Fibroblast of skin of left biceps (primary cell): ENCODE measurements around the gene ASB10.

Experiments
- DNase-seq, 2 experiments: peaks; one replicate each; pipeline ENCODE4 v3.0.0-alpha.2; 2013; ENCODE audit warnings: low read depth in 2 of 2

ASB10 gene

DNA sequence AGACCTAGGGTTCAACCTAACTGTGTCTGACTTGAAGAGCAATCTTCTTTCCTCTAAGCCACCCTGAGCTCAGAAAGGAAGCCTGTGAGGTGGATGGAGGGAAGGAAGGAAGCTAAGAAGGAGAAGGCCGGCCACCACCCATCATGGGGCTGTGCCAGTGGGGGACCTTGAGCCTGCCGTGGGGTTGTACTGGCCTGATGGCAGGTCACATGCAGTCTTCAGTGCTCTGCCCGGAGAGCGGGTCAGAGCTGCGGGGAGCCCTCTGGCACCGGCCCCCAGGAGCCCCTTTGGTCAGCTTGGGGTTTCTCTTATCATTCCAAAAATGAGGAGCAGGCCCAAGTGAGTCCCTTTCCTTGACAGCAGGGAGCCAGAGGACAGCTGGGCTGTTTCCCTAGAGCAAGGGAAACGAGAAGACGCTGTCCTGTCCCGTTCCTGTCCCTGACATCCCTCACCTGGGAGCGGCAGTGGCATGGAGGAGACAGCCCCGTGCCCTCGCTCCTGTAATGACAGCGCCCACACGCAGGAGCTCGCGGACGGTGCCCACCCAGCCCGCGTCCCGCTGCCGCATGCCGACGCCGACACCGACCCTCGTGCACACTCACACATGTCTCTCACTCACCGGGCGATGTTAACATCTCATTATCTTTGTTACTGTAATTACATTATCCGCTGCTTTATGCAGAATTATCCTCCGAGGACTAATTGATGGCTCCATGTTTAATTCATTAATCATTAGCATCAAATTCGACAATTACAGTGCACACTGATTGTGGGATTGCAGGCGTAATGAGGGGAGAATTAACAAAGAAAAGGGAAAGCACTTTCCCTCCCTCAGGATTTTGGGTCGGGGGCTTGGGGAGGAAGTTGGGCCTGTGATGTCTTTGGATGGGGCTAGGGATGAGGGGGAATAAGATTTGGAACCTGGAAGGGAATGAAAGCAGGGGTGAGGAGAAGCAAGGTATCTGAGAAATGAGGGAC, 50.9 kb downstream of the ASB10 start:
- DNase-seq = no peak

DNA sequence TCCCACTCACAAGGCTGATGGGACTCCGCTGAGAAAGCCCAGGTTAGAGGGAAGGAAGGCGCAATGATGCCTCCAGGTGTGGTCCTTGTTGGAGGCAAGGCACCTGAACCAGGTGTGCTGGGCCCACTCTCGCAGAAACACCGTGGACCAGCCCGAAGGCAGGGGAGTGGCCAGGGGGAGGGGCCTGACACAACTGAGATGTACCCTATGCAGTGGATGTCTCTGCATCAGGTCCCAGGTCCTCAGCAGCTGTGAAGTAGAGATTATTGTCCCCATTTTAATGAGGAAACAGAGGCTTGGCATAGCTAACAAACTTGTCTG, 51.6 kb downstream of the ASB10 start:
- DNase-seq = no peak

DNA sequence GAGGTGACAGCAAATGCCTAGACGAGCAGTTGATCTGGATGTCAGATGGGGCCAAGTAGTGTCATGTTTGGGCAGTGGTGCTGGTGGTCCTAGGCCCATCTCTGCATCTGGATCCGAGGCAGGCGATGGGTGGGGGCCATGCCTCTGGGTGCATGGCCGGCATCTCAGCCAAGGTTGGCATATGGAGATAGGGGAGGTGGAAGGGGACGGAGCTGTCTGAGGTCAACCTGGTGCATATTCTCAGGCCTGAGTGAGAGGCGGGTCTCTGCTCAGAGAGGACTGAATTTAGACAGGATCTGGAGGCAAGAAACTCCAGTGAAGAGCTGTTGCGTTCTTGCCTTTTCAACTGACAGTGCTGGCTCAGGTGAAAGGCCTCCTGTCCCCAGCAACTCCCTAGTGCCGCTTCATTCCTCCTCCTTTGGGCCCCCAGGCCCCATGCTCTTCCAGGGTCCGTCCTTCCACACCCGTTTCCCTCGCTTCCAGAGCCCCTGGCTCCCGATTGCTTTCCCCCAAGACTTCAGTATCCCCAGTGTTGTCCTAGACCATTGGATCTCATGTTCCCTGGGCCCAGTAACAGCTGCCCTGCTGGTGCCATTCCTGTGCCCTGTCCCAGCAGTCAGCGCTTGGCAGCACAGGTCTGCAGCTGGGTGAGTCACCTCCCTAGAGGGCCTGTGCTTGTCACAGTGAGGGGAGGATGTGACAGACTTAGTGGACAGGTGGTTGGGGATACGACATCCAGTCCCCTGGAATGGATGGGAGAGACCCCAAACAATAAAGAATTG, 52.1 kb downstream of the ASB10 start:
- DNase-seq = no peak

DNA sequence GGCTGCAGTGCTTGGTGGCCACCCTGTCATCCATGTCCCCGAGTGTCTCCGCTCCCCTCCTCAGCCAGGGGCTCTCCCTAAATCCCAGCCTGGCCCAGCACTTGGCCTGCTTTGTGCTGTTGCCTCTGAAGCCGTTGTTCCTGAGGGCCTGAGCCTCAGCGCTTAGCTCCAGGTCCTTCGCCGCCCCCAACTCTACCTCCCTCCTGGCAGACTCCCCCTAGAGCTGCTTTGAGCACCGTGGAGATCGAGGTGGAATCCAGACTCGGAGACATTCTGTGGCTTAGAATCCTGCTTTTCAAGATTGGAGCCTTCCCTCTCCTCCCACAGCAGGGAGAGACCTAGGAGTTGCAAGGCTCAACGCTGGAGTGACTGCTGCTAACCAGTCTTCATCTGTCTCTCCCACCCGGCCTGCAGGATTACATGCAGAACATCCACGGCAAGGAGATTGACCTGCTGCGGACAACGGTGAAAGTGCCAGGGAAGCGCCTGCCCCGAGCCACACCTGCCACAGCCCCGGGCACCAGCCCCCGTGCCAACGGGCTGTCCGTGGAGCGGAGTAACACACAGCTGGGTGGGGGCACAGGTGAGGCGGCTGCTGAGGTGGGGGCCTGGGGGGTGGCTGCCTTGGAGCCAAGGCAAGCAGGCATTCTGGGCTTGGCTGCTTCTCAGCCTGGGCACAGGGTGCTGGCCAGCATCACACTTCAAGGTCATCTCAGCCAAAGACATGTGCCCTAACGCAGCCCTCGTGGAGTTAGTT, 52.9 kb downstream of the ASB10 start:
- no peak for DNase-seq

DNA sequence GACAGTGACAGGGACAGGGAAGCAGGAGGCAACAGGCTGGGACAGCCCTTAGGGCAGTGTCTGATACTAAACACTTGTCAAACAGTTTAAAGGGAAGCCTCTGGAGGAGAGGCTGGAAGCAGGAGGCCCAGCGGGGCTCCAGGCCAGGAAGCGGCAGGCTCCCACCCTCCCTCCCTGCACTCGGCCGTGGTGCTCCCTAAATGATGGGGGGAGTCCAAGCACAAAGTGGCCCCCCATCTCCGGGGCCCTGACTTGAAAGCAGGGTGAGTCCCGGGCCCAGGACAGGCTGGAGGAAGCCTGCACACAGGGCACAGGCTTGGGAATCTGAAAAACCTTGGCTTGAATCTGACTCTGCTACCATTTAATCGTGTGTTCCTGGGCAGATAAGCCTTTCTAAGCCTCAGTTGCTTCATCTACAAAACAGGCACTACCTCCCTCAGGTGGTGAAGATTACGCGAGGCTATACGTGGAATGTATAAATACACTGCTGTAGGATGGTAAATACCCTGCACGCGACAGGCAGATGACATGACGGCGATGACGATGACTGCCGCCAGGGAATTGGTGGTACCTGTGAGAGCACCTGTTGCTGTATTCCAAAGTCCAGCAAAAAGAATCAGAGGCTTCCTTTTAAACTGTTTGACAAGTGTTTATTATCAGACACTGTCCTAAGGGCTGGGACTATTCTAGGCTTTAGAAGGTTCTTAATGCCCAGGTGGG, 53.6 kb downstream of the ASB10 start:
- no peak for DNase-seq

DNA sequence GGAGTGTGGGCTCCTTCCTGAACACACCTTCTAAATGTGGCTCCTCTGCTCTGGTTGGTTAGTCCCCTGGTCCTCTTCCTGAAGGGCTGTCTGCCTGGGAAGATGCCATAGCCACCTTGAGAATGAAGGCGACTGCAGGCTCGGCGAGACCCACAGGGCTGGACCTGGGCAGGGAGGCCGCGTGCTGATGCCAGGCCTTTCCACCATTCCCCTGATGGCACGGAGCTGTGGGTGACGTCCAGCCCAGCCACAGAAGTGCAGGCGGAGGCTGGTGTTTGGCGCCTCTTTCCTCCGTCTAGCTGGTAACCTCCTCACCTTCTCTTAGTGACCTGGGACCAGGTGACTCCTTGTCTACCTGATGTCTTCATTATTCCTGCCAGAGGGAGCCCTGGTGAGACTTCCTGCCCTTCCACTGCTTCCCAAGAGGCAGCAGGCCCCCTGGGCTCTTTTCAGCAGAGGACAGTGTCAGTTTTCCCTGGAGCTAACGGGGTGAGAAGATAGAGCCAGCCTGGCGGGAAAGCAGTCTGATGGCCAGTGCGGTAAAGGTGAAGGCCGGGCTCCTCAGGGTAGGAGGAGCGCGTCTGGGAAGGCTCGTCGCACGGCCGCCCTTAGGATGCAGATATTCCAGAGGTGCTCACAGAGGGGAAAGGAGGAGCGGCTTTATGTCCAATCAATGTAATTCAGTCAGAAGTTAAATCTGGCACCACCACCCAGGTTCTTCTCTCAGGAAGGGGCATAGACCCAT, 54.4 kb downstream of the ASB10 start:
- no peak for DNase-seq

DNA sequence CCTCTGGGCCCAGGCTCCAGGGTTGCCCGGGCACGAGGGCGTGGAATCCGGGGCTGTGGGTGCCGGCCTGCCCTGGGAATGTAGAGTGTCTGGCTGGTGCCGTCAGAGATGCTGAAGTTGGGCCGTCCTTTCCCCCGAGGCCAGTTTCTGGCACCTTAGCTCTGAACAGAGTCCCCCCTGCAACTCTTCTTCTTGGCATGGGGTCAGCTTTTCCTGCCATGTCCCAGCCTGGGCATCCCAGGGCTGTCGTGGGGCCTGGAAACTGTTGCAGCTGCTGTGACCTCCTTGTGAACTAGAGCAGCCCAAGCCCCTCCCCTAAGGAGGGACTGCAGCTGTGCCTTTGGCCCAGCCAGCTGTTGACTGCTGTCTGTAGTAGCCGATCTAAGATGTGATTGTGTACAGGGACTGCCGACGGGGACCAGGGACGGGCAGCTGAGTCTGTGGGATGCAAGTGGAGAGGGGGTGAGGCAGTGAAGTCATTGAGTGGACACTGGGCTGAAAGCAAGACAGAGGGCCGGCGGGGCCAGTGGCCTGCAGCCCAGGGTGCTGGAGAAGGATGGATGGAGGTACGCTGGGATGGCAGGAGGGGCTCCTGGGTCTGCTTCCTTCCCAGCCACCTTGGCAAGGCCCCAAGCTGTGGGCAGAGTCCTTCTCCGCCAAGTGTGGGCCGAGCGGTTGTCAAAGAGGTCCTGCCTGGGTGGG, 55.3 kb downstream of the ASB10 start:
- DNase-seq = no peak

DNA sequence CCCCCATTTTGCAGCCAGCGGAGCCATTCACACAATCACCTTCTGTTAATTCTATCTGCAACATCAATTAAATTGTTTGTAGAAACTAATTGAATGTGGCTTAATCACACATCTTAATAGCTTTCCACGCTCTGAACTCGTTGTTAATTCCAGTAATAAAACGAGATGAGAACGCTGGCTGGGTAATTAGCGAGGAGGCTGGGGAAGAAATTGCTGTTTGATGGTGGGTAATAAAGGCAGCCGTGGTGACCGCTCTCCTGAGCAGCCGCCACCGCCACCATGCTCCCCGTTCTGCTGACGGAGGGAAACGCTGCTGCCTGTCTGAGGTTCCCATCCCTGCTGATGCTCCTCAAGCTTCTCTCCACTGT, 55.8 kb downstream of the ASB10 start:
- no peak for DNase-seq

DNA sequence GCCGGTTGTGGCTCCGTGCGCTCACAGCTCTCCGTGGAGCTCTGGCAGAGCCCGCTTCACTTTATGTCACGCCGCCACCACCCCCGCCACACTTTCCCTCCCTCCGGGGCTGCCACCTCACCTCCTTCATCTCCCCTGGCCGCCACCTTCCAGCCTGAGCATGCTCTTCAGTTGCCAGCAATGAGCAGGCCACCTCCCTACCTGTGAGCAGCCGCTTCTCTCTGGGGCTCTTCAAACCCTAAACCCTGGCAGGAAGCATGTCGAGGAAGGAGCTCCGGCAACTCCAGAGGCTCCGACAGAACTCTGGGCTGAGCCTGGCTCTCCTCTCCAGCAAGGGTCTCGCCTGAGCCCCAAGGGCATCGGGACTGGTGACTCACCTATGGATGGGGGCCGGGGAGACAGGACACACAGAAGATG, 56.3 kb downstream of the ASB10 start:
- no peak for DNase-seq

DNA sequence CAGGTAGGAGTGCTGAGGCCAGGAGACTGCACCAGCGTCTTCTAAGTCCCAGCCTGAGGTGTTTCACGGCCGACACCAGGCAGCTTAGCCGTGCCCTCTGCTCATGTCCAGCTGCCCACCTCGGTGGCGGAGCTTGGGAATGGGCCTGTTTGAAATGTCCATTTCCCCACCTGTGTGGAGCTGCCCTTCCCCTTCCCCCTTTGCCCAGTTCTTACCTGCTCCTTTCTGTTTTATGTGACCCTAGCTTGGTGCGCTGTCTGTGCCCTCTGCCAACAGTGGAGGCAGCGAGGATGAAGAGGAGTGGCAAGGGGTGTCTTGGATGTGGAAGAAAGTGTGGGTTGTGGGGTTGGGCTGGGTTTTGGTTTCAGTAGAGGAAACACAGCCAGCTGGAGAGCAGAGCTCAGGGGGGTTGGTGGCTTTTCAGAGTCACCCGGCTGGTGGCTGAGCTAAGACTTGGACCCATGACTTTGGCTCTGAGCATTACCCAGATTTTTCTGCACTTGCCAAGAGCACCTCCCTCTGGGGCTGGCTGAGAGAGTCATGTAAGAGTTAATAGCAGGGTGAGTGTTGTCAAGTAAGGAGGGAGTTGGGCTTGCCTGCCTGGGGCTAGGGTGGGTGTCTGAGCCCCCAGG, 57.0 kb downstream of the ASB10 start:
- no peak for DNase-seq

DNA sequence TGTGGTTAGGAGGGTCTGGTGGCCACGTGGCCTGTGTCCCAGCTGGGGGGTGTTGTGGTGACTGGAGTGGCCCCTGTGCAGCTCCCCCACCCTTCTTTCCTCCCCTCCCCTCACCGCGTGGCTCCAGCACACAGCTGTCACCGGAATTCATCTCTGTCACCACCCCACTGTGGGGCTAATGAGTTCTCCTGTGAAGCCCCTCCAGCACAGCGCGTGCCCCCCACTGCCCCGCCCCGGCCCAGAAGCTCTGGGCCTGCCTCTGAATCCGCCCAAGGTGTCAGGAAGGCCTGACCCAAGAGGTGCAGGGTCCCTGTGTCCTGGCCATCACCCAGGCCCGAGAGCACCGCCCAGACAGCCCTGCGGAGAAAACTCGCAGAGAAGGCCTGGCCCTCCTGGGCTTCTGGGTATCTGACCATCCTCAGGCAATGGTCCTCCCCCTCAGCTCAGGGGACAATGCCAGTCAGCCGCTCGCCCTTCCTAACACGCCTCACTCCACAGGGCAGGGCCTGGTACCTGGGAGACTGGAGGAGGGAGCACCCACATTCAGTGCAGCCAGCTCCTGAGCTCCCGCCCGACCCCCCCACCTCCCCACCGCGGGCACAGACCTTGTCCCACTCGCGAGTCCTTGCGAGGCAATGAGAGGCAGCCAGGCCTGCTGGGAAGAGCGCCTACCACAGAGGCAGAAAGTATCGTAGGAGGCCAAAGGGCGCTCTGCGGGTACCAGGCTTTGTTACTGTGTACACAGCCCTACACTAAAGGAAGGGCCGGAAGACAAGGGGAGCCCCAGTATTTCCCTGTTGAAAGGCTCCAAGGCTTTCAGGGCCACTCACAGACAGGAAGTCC, 57.7 kb downstream of the ASB10 start:
- no peak for DNase-seq

DNA sequence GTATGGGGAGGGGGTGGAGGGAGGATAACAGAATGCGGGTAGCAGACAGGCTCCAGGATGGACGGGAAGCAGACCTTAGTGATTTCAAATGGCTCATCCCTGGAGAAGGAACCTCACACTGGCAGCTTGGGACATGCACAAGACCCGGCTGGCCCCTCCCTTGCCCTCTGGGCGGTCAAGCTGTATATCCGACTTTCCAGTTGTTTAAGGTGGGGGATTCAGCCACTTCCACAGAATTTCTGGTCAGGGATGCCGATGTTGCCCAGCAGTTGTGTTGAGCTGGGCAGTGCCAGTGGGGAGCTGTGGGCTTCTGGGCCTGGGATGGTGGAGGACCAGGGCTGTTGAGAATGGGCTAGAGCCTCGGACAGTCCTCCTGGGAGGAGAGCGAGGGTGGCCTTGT, 58.3 kb downstream of the ASB10 start:
- DNase-seq = no peak

DNA sequence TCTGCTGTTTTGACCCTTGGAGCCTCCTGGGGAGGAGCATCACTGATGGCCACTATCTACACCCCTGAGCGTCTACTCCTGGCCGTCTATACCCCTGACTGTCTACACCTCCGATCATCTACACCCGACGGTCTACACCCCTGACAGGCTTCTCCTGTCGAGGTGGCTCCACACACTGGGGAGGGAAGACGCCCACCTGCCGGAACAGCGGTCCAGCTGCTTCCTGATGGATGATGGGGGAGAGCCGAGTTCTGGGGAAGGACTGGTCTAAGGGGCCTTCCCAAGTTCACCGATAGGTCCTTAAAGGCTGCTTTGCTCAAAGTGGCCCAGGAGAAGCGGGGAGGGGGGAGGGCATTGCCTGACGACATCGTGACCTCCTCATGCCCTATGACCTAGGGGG, 58.9 kb downstream of the ASB10 start:
- no peak for DNase-seq

DNA sequence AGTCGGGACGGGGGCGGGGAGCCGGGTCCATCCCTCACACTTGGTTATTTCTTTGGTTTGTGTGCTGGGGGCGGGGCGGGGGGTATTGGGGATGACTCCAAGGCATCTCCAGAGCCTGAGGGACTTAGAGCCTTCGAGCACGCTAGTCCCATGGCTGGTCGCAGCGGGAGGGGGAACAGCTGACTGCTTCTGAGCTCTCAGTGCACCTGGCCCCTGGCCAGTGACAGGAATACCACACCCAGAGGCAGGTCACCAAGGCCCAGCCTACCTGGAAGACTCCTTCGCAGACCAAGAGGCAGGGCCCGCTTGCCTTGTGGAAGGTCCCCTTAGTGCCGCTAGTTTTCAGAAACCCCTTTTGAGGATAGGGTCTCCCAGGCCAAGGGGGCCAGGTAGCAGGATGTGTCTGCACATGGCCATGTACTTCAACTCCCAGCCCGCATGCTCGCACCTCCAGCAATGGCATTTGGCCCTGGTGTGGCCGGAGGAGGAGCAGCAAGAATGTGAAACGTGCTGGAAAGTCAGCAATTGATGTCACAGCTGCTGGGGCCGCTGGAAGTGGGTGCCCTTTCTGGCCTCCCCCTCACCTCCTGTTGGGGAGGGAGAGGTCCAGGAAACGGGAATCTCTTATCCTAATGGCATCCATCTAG, 60.4 kb downstream of the ASB10 start:
- DNase-seq = no peak

DNA sequence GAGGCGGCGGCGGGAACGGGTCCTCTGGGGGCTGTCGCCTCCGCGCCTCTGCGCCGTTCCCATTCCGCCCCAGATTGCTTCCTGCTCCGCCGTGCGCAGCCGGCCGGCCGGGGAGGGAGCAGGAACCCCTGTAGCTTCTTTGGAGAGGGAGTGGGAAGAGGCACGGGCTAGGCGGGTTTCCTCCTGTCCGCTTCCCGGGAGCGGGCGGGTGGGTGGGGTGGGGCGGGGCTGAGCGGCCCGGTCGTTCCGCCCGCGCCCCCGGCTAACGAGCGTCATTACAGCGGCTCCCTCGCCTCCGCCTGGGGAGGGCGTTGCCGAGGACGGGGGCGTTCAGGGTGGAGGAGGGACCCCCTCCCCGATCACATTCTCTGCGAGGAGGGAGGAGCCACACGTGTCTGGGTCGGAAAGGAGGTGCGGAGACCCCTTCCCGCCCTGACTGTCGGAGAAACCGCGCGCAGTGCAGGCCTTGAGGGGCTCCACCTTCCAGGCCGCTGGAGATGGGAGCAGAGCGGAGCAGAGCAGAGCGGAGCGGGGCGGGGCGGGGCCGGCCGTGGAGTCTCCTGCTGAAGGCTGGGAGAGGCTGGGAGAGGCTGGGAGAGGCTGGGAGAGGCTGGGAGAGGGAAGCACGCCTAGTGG, 61.1 kb downstream of the ASB10 start:
- DNase-seq = no peak
